Measurements from ENCODE around the gene ANK2. TPM values are rescaled to one million over a fixed set of nuclear protein-coding genes. Genes with fewer than 3 reads are reported as not detected.

The ANK2 gene
- total RNA-seq, 5 donors from 2014 or later (not counting 1 experiment from before 2014, with no cell fraction given) = 0.25 to 0.62 (median 0.31) TPM; not detected in 1

GRCh38 chr4:113094331-113094730 is 44.9 kb downstream of the ANK2 start:
- Histone ChIP-seq H3K27ac (ENCODE audit: low read length) (no peak overlapping the region), H3K36me3 (ENCODE audit: control insufficient read depth in 2 of 2, extremely low read depth in 1 of 2, insufficient read depth in 1 of 2, low read length in 1 of 2) (no peaks in the 10 kb centered on the region), H3K27me3 (replicated peaks in 1 of 2; ENCODE audit: control insufficient read depth in 2 of 2, extremely low read depth in 1 of 2, insufficient read depth in 2 of 2, low read length in 1 of 2) (no peaks in the 10 kb centered on the region), H3K9me3 (no peaks in the 10 kb centered on the region), H3K4me3 (ENCODE audit: control insufficient read depth in 1 of 2, extremely low read depth in 1 of 2, low read length in 1 of 2) (no peak overlapping the region), H3K4me1 (ENCODE audit: control insufficient read depth in 1 of 2, extremely low read depth in 1 of 2, insufficient read depth in 2 of 2, low read length in 2 of 2) (no peaks in the 10 kb centered on the region)
- CTCF ChIA-PET = no interaction called here
- Mint-ChIP-seq H3K4me3 (no peak overlapping the region), H3K36me3 (no peaks in the 10 kb centered on the region), H3K27ac (no peak overlapping the region), H3K4me1 (no peaks in the 10 kb centered on the region), H3K9me3 (no peaks in the 10 kb centered on the region), H3K27me3 (no peaks in the 10 kb centered on the region)
- DNase-seq (no peak), ATAC-seq (replicated peaks in 1 of 4) (no peak)
- POLR2A ChIA-PET = no interaction called here
- 75% methylated on average over 3 of the region's 5 CpGs for WGBS (ENCODE audit: insufficient coverage)

GRCh38 chr4:113094802-113095201 is 45.3 kb downstream of the ANK2 start:
- CTCF ChIA-PET = no interaction called here

GRCh38 chr4:113101669-113102068 is 52.2 kb downstream of the ANK2 start:
- Mint-ChIP-seq H3K27ac (no peak overlapping the region), H3K9me3 (no peaks in the 10 kb centered on the region), H3K4me1 (no peaks in the 10 kb centered on the region), H3K27me3 (peaks cover 7 to 11% of the 10 kb centered on the region in 2 donors), H3K36me3 (no peaks in the 10 kb centered on the region), H3K4me3 (no peak overlapping the region)
- no peak for DNase-seq
- WGBS (ENCODE audit: insufficient coverage) = 80% methylated on average over 1 of the region's 1 CpG
- ChIA-PET CTCF (no interaction called here), POLR2A (no interaction called here)
- Histone ChIP-seq H3K4me3 (ENCODE audit: control insufficient read depth in 1 of 2, extremely low read depth in 1 of 2, low read length in 1 of 2) (no peak overlapping the region), H3K27ac (ENCODE audit: low read length) (no peak overlapping the region), H3K9me3 (no peaks in the 10 kb centered on the region), H3K27me3 (replicated peaks in 1 of 2; ENCODE audit: control insufficient read depth in 2 of 2, extremely low read depth in 1 of 2, insufficient read depth in 2 of 2, low read length in 1 of 2) (no peaks in the 10 kb centered on the region), H3K36me3 (ENCODE audit: control insufficient read depth in 2 of 2, extremely low read depth in 1 of 2, insufficient read depth in 1 of 2, low read length in 1 of 2) (no peaks in the 10 kb centered on the region), H3K4me1 (ENCODE audit: control insufficient read depth in 1 of 2, extremely low read depth in 1 of 2, insufficient read depth in 2 of 2, low read length in 2 of 2) (no peaks in the 10 kb centered on the region)
- ATAC-seq (replicated peaks in 1 of 4) = no peak

More at GRCh38 chr4:113094802-113095201, 45.3 kb downstream of the ANK2 start:
- Mint-ChIP-seq H3K36me3 (no peaks in the 10 kb centered on the region), H3K27me3 (no peaks in the 10 kb centered on the region), H3K4me1 (no peaks in the 10 kb centered on the region), H3K27ac (no peak overlapping the region), H3K4me3 (no peak overlapping the region), H3K9me3 (no peaks in the 10 kb centered on the region)
- no peak for ATAC-seq (replicated peaks in 1 of 4)
- Histone ChIP-seq H3K27me3 (replicated peaks in 1 of 2; ENCODE audit: control insufficient read depth in 2 of 2, extremely low read depth in 1 of 2, insufficient read depth in 2 of 2, low read length in 1 of 2) (no peaks in the 10 kb centered on the region), H3K9me3 (no peaks in the 10 kb centered on the region), H3K4me1 (ENCODE audit: control insufficient read depth in 1 of 2, extremely low read depth in 1 of 2, insufficient read depth in 2 of 2, low read length in 2 of 2) (no peaks in the 10 kb centered on the region), H3K27ac (ENCODE audit: low read length) (no peak overlapping the region), H3K36me3 (ENCODE audit: control insufficient read depth in 2 of 2, extremely low read depth in 1 of 2, insufficient read depth in 1 of 2, low read length in 1 of 2) (no peaks in the 10 kb centered on the region), H3K4me3 (ENCODE audit: control insufficient read depth in 1 of 2, extremely low read depth in 1 of 2, low read length in 1 of 2) (no peak overlapping the region)
- DNase-seq = no peak
- POLR2A ChIA-PET = no interaction called here

GRCh38 chr4:113103556-113103955 is 54.1 kb downstream of the ANK2 start:
- Histone ChIP-seq H3K4me1 (ENCODE audit: control insufficient read depth in 1 of 2, extremely low read depth in 1 of 2, insufficient read depth in 2 of 2, low read length in 2 of 2) (no peaks in the 10 kb centered on the region), H3K27ac (ENCODE audit: low read length) (no peak overlapping the region), H3K9me3 (no peaks in the 10 kb centered on the region), H3K4me3 (ENCODE audit: control insufficient read depth in 1 of 2, extremely low read depth in 1 of 2, low read length in 1 of 2) (no peak overlapping the region), H3K36me3 (ENCODE audit: control insufficient read depth in 2 of 2, extremely low read depth in 1 of 2, insufficient read depth in 1 of 2, low read length in 1 of 2) (no peaks in the 10 kb centered on the region), H3K27me3 (replicated peaks in 1 of 2; ENCODE audit: control insufficient read depth in 2 of 2, extremely low read depth in 1 of 2, insufficient read depth in 2 of 2, low read length in 1 of 2) (no peaks in the 10 kb centered on the region)
- no peak overlapping the region for H3K27ac Mint-ChIP-seq
- POLR2A ChIA-PET = no interaction called here
- no CpG with 5 or more reads among the region's 1 CpG for WGBS (ENCODE audit: insufficient coverage)
- CTCF ChIA-PET = no interaction called here
- DNase-seq (no peak), ATAC-seq (replicated peaks in 1 of 4) (no peak)
- no peaks in the 10 kb centered on the region for H3K36me3 Mint-ChIP-seq
- H3K4me1 Mint-ChIP-seq = no peaks in the 10 kb centered on the region
- no peaks in the 10 kb centered on the region for H3K9me3 Mint-ChIP-seq
- H3K27me3 Mint-ChIP-seq = peaks cover 7 to 11% of the 10 kb centered on the region in 2 donors
- H3K4me3 Mint-ChIP-seq = no peak overlapping the region

GRCh38 chr4:113106108-113106507 is 56.7 kb downstream of the ANK2 start:
- Histone ChIP-seq H3K9me3 (no peaks in the 10 kb centered on the region), H3K36me3 (ENCODE audit: control insufficient read depth in 2 of 2, extremely low read depth in 1 of 2, insufficient read depth in 1 of 2, low read length in 1 of 2) (no peaks in the 10 kb centered on the region), H3K4me1 (ENCODE audit: control insufficient read depth in 1 of 2, extremely low read depth in 1 of 2, insufficient read depth in 2 of 2, low read length in 2 of 2) (no peaks in the 10 kb centered on the region), H3K4me3 (ENCODE audit: control insufficient read depth in 1 of 2, extremely low read depth in 1 of 2, low read length in 1 of 2) (no peak overlapping the region), H3K27me3 (replicated peaks in 1 of 2; ENCODE audit: control insufficient read depth in 2 of 2, extremely low read depth in 1 of 2, insufficient read depth in 2 of 2, low read length in 1 of 2) (no peaks in the 10 kb centered on the region), H3K27ac (ENCODE audit: low read length) (no peak overlapping the region)
- Mint-ChIP-seq H3K9me3 (no peaks in the 10 kb centered on the region), H3K4me1 (no peaks in the 10 kb centered on the region), H3K27ac (no peak overlapping the region), H3K36me3 (no peaks in the 10 kb centered on the region), H3K4me3 (no peak overlapping the region), H3K27me3 (peaks cover 7 to 13% of the 10 kb centered on the region in 2 donors)
- ChIA-PET CTCF (interaction anchor here in 1 of 2 donors (0.6 kb wide), 1 partner anchor 132 kb away, joined by 3 read pairs; no protein-coding TSS in a partner anchor), POLR2A (no interaction called here)
- ATAC-seq (replicated peaks in 1 of 4) = no peak
- no peak for DNase-seq

GRCh38 chr4:113109106-113109718 is 59.8 kb downstream of the ANK2 start:
- WGBS (ENCODE audit: insufficient coverage) = 67% methylated on average over 4 of the region's 4 CpGs
- peaks cover 0 to 3% of the 10 kb centered on the region in 2 donors for H3K27me3 Mint-ChIP-seq
- POLR2A ChIA-PET = no interaction called here
- Histone ChIP-seq H3K27me3 (replicated peaks in 1 of 2; ENCODE audit: control insufficient read depth in 2 of 2, extremely low read depth in 1 of 2, insufficient read depth in 2 of 2, low read length in 1 of 2) (no peaks in the 10 kb centered on the region), H3K27ac (ENCODE audit: low read length) (no peak overlapping the region), H3K4me3 (ENCODE audit: control insufficient read depth in 1 of 2, extremely low read depth in 1 of 2, low read length in 1 of 2) (no peak overlapping the region), H3K9me3 (no peaks in the 10 kb centered on the region), H3K36me3 (ENCODE audit: control insufficient read depth in 2 of 2, extremely low read depth in 1 of 2, insufficient read depth in 1 of 2, low read length in 1 of 2) (no peaks in the 10 kb centered on the region), H3K4me1 (ENCODE audit: control insufficient read depth in 1 of 2, extremely low read depth in 1 of 2, insufficient read depth in 2 of 2, low read length in 2 of 2) (no peaks in the 10 kb centered on the region)
- no peak for ATAC-seq (replicated peaks in 1 of 4)
- no peak overlapping the region for H3K4me3 Mint-ChIP-seq
- CTCF ChIA-PET = no interaction called here
- no peaks in the 10 kb centered on the region for H3K4me1 Mint-ChIP-seq
- no peak overlapping the region for H3K27ac Mint-ChIP-seq
- no peaks in the 10 kb centered on the region for H3K9me3 Mint-ChIP-seq
- H3K36me3 Mint-ChIP-seq = no peaks in the 10 kb centered on the region
- no peak for DNase-seq
